Ovary (tissue), 9 donors: ENCODE results near the gene DAPK1. TPM values are rescaled to one million over a fixed set of nuclear protein-coding genes. Genes with fewer than 3 reads are reported as not detected.
A peak's percentile ranks its signal among the peaks of the same experiment; 100 is the strongest.

ENCODE experiments used
- DNase-seq, 5 donors: peaks; one replicate each; pipeline ENCODE4 v3.0.0-alpha.2; 2019 to 2020
- H3K27ac ChIP-seq, 2 donors: fragments of 200-600 bp; one replicate each; pipeline versions ENCODE4 v1.5.1 to v1.8.0; 2019 to 2022
- H3K27me3 ChIP-seq: fragments of 200-600 bp; one replicate; pipeline ENCODE4 v1.8.0; 2022
- H3K36me3 ChIP-seq: fragments of 200-600 bp; sonication (generic); one replicate; pipeline ENCODE4 v1.5.1; 2019
- H3K4me1 ChIP-seq: one replicate; pipeline ENCODE4 v1.8.1; 2013; ENCODE audit warnings: mild to moderate bottlenecking, moderate library complexity; ENCODE audit not compliant: insufficient read depth
- H3K4me3 ChIP-seq: fragments of 200-600 bp; sonication (generic); one replicate; pipeline ENCODE4 v1.5.1; 2017
- H3K9me3 ChIP-seq, 2 donors: fragments of 200-600 bp in 1 of 2; sonication (generic) in 1 of 2; one replicate each; pipeline versions ENCODE4 v1.5.1 to v1.8.1; 2013 to 2019; ENCODE audit warnings: mild to moderate bottlenecking in 1 of 2, moderate library complexity in 1 of 2
- CTCF ChIP-seq, 3 donors: fragments of 450-650 bp in 2 of 3; fragments of 200-600 bp in 1 of 3; IDR thresholded peaks; one replicate each; pipeline versions ENCODE4 v1.5.1 to v1.8.0; 2016 to 2022; ENCODE audit warnings: antibody characterized with exemption in 3 of 3, mild to moderate bottlenecking in 1 of 3
- EP300 ChIP-seq: sonication (generic); formaldehyde crosslinking; IDR thresholded peaks from one replicate; pipeline ENCODE4 v1.6.1; 2017; ENCODE audit warnings: antibody characterized with exemption
- POLR2A ChIP-seq: fragments of 450-650 bp; IDR thresholded peaks from one replicate; pipeline ENCODE4 v1.6.1; 2017; ENCODE audit warnings: antibody characterized with exemption, mild to moderate bottlenecking, moderate library complexity
- WGBS, 3 donors: extraction: QIAGEN DNeasy Blood & Tissue Kit in 1 of 3; methylation state at CpG; one replicate each; pipeline versions ENCODE4 v1.1.5 to v1.1.7; 2013 to 2017; 5-methylcytosine and 5-hydroxymethylcytosine counted together
- intact Hi-C, 4 donors: fragments of 100-400 bp; cut with DNase I; formaldehyde crosslinking; loops; one replicate each; pipeline versions ENCODE4 v1.11.0 to v1.15.1; 2022 to 2023
- polyA plus RNA-seq, 2 donors: library from polyadenylated mRNA; stranded (reverse); fragments of 200-250 nt in 1 of 2; fragments of 350-450 nt in 1 of 2; fragmentation: Illumina TruSeq in 1 of 2; extraction: RNeasy Lipid Tissue Mini Kit (QIAGEN cat#74804) in 1 of 2; gene quantifications; one replicate each; pipeline ENCODE4 v1.2.3, GENCODE V29; 2013 to 2014
- total RNA-seq, 7 donors: library from RNA; depleted of rRNA in 2 of 7; stranded (reverse); fragments of >200 nt in 2 of 7; fragmentation: NEBNext Ultra II Directional in 3 of 7; extraction: Animal tissue kit (Norgen Biotek cat#: 25700) in 3 of 7; gene quantifications; one replicate each; pipeline versions ENCODE4 v1.1.0 to v1.2.4, GENCODE V29; 2016 to 2023
- donor health status: DM: no; HTN: no; CAD: no; lungs with moderate emphysema.
- donor health status: DM: no; HTN: no; CAD: no.
- donor health status: Bipolar disorder and iron deficiency.
- donor health status: DM: yes; HTN: yes; CAD: no.
- donor health status: DM: no; HTN: no; CAD: no.
- donor health status: DM: yes; HTN: yes; CAD: no.

Gene DAPK1
- total and polyA plus RNA-seq, 9 donors: 39.3 to 133 (median 89.6) TPM

GRCh38 chr9:87659534-87660419, 162.1 kb downstream of the DAPK1 start:
- intact Hi-C loops: loop anchor here (5.0 to 10.0 kb wide), 5 partner anchors 162 to 1245 kb away; partner anchors contain the start of gene DAPK1 (in 2 of the 4)
- WGBS, 3 donors: 95 to 96% (median 95%) methylated on average over 47 of the region's 47 CpGs

GRCh38 chr9:87661241-87661640, 163.6 kb downstream of the DAPK1 start:
- peaks cover 5% of the 10 kb centered on the region for H3K4me1 ChIP-seq
- intact Hi-C loops: loop anchor here in 2 of 4 donors (5.0 to 10.0 kb wide), 2 partner anchors 324 to 1246 kb away; no protein-coding TSS in a partner anchor
- no peak for TF ChIP-seq EP300
- TF ChIP-seq CTCF (IDR thresholded peaks at IDR 0.05): no peak
- TF ChIP-seq POLR2A: no peak
- 89 to 97% (median 91%) methylated on average over 1 of the region's 1 CpG for WGBS, 3 donors
- DNase-seq: no peak
- H3K4me3 ChIP-seq: no peak overlapping the region
- no peaks in the 10 kb centered on the region for H3K27me3 ChIP-seq
- no peaks in the 10 kb centered on the region for H3K9me3 ChIP-seq
- H3K36me3 ChIP-seq: no peaks in the 10 kb centered on the region
- H3K27ac ChIP-seq: no peak overlapping the region

More at GRCh38 chr9:87659534-87660419, 162.1 kb downstream of the DAPK1 start:
- no peak for DNase-seq
- Histone ChIP-seq H3K36me3 (no peaks in the 10 kb centered on the region), H3K4me1 (peaks cover 7% of the 10 kb centered on the region), H3K27ac (no peak overlapping the region), H3K4me3 (no peak overlapping the region), H3K9me3 (no peaks in the 10 kb centered on the region), H3K27me3 (no peaks in the 10 kb centered on the region)
- no peak for TF ChIP-seq POLR2A
- no peak for TF ChIP-seq EP300
- TF ChIP-seq CTCF (IDR thresholded peaks at IDR 0.05): no peak

GRCh38 chr9:87662808-87663528, 165.3 kb downstream of the DAPK1 start:
- H3K9me3 ChIP-seq: no peaks in the 10 kb centered on the region
- intact Hi-C loops: loop anchor here in 2 of 4 donors (5.0 to 10.0 kb wide), 2 partner anchors 326 to 1248 kb away; no protein-coding TSS in a partner anchor
- H3K4me1 ChIP-seq: peaks cover 3% of the 10 kb centered on the region
- no peaks in the 10 kb centered on the region for H3K27me3 ChIP-seq
- peak; percentile 65 to 84 (median 80) for DNase-seq
- TF ChIP-seq POLR2A (peak; percentile 12), CTCF (IDR thresholded peaks at IDR 0.05) (peak in 2 of 3 donors; percentile 53 to 66), EP300 (no peak)
- WGBS, 3 donors: 60 to 66% (median 62%) methylated on average over 11 of the region's 11 CpGs
- no peaks in the 10 kb centered on the region for H3K36me3 ChIP-seq
- no peak overlapping the region for H3K27ac ChIP-seq
- no peak overlapping the region for H3K4me3 ChIP-seq

GRCh38 chr9:87663556-87663955, 165.9 kb downstream of the DAPK1 start:
- 80 to 91% (median 84%) methylated on average over 6 of the region's 6 CpGs for WGBS, 3 donors
- Histone ChIP-seq H3K27me3 (no peaks in the 10 kb centered on the region), H3K4me1 (peaks cover 3% of the 10 kb centered on the region), H3K36me3 (no peaks in the 10 kb centered on the region), H3K4me3 (no peak overlapping the region), H3K9me3 (no peaks in the 10 kb centered on the region), H3K27ac (no peak overlapping the region)
- intact Hi-C loops: loop anchor here in 2 of 4 donors (5.0 to 10.0 kb wide), 2 partner anchors 326 to 1249 kb away; no protein-coding TSS in a partner anchor
- no peak for DNase-seq
- TF ChIP-seq EP300: no peak
- no peak for TF ChIP-seq CTCF (IDR thresholded peaks at IDR 0.05)
- TF ChIP-seq POLR2A: no peak
